Lower leg skin (tissue), 3 donors: ENCODE data around the gene UFD1.

Source experiments
- POLR2A ChIP-seq, 2 donors: fragments of 450-650 bp; IDR thresholded peaks; one replicate each; pipeline ENCODE4 v1.6.1; 2016 to 2017; ENCODE audit warnings: antibody characterized with exemption in 2 of 2, mild to moderate bottlenecking in 1 of 2, moderate library complexity in 1 of 2
- TF ChIP-seq, protein P1 (sequence below), 3 donors: fragments of 450-650 bp; IDR thresholded peaks; one replicate each; pipeline ENCODE4 v1.5.1; 2016; ENCODE audit warnings: antibody characterized with exemption in 3 of 3, mild to moderate bottlenecking in 3 of 3, moderate library complexity in 2 of 3

DNA sequence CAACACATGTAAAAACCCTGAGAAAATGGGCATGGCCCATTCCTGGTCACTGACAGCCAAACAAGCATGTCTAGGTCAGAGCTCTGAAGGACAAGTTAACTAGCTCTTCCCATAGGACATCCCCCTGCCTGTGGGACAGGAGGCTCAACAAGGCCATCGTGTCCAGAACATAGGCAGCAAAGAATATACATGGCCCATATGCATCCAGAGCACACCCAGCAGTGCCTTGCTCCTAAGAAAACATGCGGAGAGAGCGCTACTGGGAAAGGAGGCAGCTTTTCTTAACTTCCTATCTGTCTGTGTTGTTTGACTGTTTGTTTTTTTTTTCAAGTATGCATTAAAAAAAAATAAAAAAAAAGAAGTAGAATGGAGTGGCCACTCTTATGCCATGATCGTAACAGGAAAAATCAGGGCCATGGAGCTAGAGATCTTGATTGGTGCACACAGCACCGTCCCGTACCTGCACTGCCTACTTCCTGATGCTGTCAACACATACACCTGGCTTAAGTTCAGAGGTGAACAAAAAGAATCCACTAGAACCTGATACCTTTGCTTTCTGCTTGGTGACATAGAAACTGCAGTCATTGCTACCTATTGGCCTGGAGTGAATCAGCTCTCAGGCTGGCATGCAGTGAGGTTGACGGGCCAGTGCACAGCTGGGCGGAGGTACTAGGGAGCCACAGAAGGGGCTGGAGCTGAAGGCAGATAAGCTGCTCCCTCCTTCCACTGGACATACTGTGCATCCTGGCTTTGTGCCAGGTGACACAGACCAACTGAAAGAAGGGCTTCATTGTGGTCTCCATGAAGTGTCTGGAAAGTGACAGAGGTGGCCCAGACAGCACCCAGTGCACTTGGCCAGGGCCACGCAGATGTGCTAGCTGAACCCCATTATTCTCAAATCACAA is 11.9 kb downstream of the UFD1 start:
- TF ChIP-seq, protein P1, sequence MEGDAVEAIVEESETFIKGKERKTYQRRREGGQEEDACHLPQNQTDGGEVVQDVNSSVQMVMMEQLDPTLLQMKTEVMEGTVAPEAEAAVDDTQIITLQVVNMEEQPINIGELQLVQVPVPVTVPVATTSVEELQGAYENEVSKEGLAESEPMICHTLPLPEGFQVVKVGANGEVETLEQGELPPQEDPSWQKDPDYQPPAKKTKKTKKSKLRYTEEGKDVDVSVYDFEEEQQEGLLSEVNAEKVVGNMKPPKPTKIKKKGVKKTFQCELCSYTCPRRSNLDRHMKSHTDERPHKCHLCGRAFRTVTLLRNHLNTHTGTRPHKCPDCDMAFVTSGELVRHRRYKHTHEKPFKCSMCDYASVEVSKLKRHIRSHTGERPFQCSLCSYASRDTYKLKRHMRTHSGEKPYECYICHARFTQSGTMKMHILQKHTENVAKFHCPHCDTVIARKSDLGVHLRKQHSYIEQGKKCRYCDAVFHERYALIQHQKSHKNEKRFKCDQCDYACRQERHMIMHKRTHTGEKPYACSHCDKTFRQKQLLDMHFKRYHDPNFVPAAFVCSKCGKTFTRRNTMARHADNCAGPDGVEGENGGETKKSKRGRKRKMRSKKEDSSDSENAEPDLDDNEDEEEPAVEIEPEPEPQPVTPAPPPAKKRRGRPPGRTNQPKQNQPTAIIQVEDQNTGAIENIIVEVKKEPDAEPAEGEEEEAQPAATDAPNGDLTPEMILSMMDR (IDR thresholded peaks at IDR 0.05), result no peak
- no peak for TF ChIP-seq POLR2A (IDR thresholded peaks at IDR 0.05)
